Neural progenitor cell (in vitro differentiated cells): ENCODE measurements around the gene GJA8. TPM values are rescaled to one million over a fixed set of nuclear protein-coding genes. Genes with fewer than 3 reads are reported as not detected.
A peak's percentile ranks its signal among the peaks of the same experiment; 100 is the strongest.

Source experiments
- DNase-seq: peaks from one replicate; pipeline ENCODE4 v3.0.0-alpha.2; 2016; ENCODE audit warnings: low spot score
- H2AFZ ChIP-seq: fragments of 200-600 bp; sonication (generic); replicated peaks from 2 replicates; pipeline ENCODE4 v1.6.1; 2016; ENCODE audit warnings: antibody characterized with exemption
- H3F3A ChIP-seq: fragments of 200-600 bp; sonication (generic); 2 replicates; pipeline ENCODE4 v1.6.1; 2016; ENCODE audit warnings: antibody characterized with exemption, low read depth
- H3K27ac ChIP-seq: fragments of 200-600 bp; sonication (generic); 2 replicates; pipeline ENCODE4 v1.5.1; 2016; ENCODE audit warnings: mild to moderate bottlenecking
- H3K27me3 ChIP-seq: fragments of 200-600 bp; sonication (generic); 2 replicates; pipeline ENCODE4 v1.6.1; 2016; ENCODE audit warnings: mild to moderate bottlenecking, moderate library complexity
- H3K36me3 ChIP-seq: fragments of 200-600 bp; sonication (generic); 2 replicates; pipeline ENCODE4 v1.5.1; 2016
- H3K4me1 ChIP-seq: fragments of 200-600 bp; sonication (generic); 2 replicates; pipeline ENCODE4 v1.6.1; 2016; ENCODE audit warnings: mixed run types
- H3K4me2 ChIP-seq: fragments of 200-600 bp; sonication (generic); 2 replicates; pipeline ENCODE4 v1.6.1; 2016
- H3K4me3 ChIP-seq: fragments of 200-600 bp; sonication (generic); 2 replicates; pipeline ENCODE4 v1.5.1; 2016
- H3K79me2 ChIP-seq: fragments of 200-600 bp; sonication (generic); 2 replicates; pipeline ENCODE4 v1.6.1; 2016; ENCODE audit warnings: low read depth
- H3K9ac ChIP-seq: fragments of 200-600 bp; sonication (generic); 2 replicates; pipeline ENCODE4 v1.6.1; 2016
- H3K9me3 ChIP-seq: fragments of 200-600 bp; sonication (generic); 2 replicates; pipeline ENCODE4 v1.5.1; 2016; ENCODE audit warnings: low read depth
- H4K20me1 ChIP-seq: fragments of 200-600 bp; sonication (generic); 2 replicates; pipeline ENCODE4 v1.6.1; 2016; ENCODE audit warnings: low read depth
- H3K27ac Mint-ChIP-seq: 3 replicates; pipeline ENCODE4 v1.8.0; 2021; ENCODE audit warnings: mixed read lengths
- H3K27me3 Mint-ChIP-seq: 2 replicates; pipeline ENCODE4 v1.8.0; 2022; ENCODE audit warnings: low read depth, mild to moderate bottlenecking, inconsistent platforms, moderate library complexity, mixed read lengths; ENCODE audit not compliant: insufficient read depth
- H3K36me3 Mint-ChIP-seq: 3 replicates; pipeline ENCODE4 v1.8.0; 2021; ENCODE audit warnings: mixed read lengths
- H3K4me1 Mint-ChIP-seq: 3 replicates; pipeline ENCODE4 v1.8.0; 2021; ENCODE audit warnings: mixed read lengths
- H3K4me3 Mint-ChIP-seq: 3 replicates; pipeline ENCODE4 v1.8.0; 2021; ENCODE audit warnings: mild to moderate bottlenecking, moderate library complexity, mixed read lengths
- H3K9me3 Mint-ChIP-seq: 3 replicates; pipeline ENCODE4 v1.8.0; 2020; ENCODE audit warnings: mixed read lengths
- CTCF ChIP-seq: fragments of 200-600 bp; sonication (generic); IDR thresholded peaks from 2 replicates; pipeline ENCODE4 v1.5.1; 2017; ENCODE audit warnings: antibody characterized with exemption, mild to moderate bottlenecking
- EZH2 ChIP-seq: fragments of 200-600 bp; sonication (generic); IDR thresholded peaks from 2 replicates; pipeline ENCODE4 v1.6.1; 2017; ENCODE audit warnings: antibody characterized with exemption, mild to moderate bottlenecking, moderate library complexity
- EZH2phosphoT487 ChIP-seq: fragments of 200-600 bp; sonication (generic); IDR thresholded peaks from 2 replicates; pipeline ENCODE4 v1.6.1; 2017; ENCODE audit warnings: antibody characterized with exemption
- total RNA-seq: library from RNA; depleted of rRNA; stranded (reverse); fragments of >200 nt; gene quantifications from 2 replicates; pipeline ENCODE4 v1.2.3, GENCODE V29; 2015; ENCODE audit warnings: low replicate concordance

The GJA8 gene
- total RNA-seq, 1 donor from 2014 or later: not detected

- peaks cover 11% of the 10 kb centered on the region for H3K27me3 Mint-ChIP-seq
- no peak overlapping the region for H2AFZ ChIP-seq
Observed at GRCh38 chr1:147892731-147893214, 9.8 kb upstream of the GJA8 start.

DNA sequence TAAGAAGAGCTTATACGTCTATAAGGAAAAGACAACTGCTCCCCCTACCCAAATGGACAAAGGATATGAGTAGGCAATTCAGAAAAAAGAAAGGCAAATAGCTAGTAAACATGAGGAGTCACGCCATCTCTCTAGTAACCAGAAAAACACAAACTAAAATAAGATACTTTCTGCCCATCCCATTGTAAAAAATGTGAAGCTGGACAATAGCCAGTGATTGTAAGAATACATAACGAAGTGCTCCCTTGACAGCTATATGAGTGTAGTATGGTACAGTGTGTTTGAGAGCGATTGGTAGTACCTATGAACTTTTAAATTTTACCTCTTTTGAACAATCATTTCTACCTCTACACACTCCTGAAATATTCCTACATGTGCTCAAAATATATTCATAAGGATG is 7.5 kb upstream of the GJA8 start:
- peaks cover 52% of the 10 kb centered on the region for H3K4me1 Mint-ChIP-seq
- peaks cover 11% of the 10 kb centered on the region for H3K27me3 Mint-ChIP-seq
- peaks cover 15% of the 10 kb centered on the region for H3K4me1 ChIP-seq
- no peaks in the 10 kb centered on the region for H3K9me3 ChIP-seq
- no peak overlapping the region for H3K4me3 ChIP-seq
- H2AFZ ChIP-seq: no peak overlapping the region
- H4K20me1 ChIP-seq: peaks cover 10% of the 10 kb centered on the region
- no peak overlapping the region for H3K4me2 ChIP-seq
- no peaks in the 10 kb centered on the region for H3K36me3 ChIP-seq
- H3K79me2 ChIP-seq: no peaks in the 10 kb centered on the region
- no peak overlapping the region for H3K27ac Mint-ChIP-seq
- H3K36me3 Mint-ChIP-seq: no peaks in the 10 kb centered on the region
- TF ChIP-seq EZH2phosphoT487 (no peak), EZH2 (no peak), CTCF (no peak)
- H3K4me3 Mint-ChIP-seq: no peak overlapping the region
- no peaks in the 10 kb centered on the region for H3K9me3 Mint-ChIP-seq
- H3K9ac ChIP-seq: no peak overlapping the region
- no peak for DNase-seq
- H3F3A ChIP-seq: peaks cover 7% of the 10 kb centered on the region
- H3K27ac ChIP-seq: no peak overlapping the region
- H3K27me3 ChIP-seq: no peaks in the 10 kb centered on the region

More at GRCh38 chr1:147892731-147893214, 9.8 kb upstream of the GJA8 start:
- H3K4me3 ChIP-seq: no peak overlapping the region
- H3K9me3 Mint-ChIP-seq: no peaks in the 10 kb centered on the region
- no peak overlapping the region for H3K4me2 ChIP-seq
- H3K27me3 ChIP-seq: no peaks in the 10 kb centered on the region
- DNase-seq: peak; percentile 63
- no peaks in the 10 kb centered on the region for H3K9me3 ChIP-seq
- no peaks in the 10 kb centered on the region for H3K79me2 ChIP-seq
- no peak overlapping the region for H3K4me3 Mint-ChIP-seq
- H3K36me3 Mint-ChIP-seq: no peaks in the 10 kb centered on the region
- TF ChIP-seq CTCF (peak; percentile 97), EZH2phosphoT487 (no peak)
- H3K27ac ChIP-seq: no peak overlapping the region
- H3K9ac ChIP-seq: no peak overlapping the region
- peaks cover 48% of the 10 kb centered on the region for H3K4me1 Mint-ChIP-seq
- H3F3A ChIP-seq: peaks cover 7% of the 10 kb centered on the region
- peaks cover 10% of the 10 kb centered on the region for H4K20me1 ChIP-seq
- no peaks in the 10 kb centered on the region for H3K36me3 ChIP-seq
- H3K27ac Mint-ChIP-seq: peak overlapping the region; percentile 11
- H3K4me1 ChIP-seq: peaks cover 15% of the 10 kb centered on the region

DNA sequence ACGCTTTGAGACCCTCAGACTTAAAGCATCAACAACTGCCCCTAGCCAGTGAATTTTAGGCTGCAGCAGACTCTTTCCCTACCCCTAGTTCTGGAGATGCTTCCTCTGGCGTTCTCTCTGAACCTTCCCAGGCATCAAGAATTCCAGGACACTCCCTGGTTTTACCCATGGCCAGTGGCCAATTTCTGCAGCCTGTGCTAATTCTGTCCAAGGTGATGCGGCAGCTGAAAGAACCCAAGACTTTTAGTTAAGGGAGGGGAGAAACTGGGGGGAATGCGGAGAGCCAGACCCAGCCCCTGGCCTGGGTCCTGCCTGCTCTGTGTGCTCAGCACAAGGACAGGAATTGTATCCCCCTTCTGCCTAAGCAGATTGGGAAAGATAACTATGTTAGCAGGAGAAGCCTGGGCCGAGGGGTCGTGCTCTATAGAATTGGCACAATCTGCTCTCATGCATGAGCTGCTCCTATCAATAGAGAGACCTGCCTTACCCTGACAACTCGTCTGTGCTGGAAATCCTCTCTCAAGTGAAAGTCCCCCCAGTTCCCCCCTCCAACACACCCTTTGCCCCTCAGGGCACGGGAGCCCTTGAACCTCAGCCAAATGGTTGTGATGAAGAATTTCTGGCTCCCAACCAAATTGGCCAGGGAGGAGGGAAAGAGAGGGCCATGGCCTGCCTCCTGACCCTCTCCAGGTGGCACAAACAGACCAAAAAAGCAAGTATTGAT is 5.4 kb upstream of the GJA8 start:
- no peak overlapping the region for H3K27ac ChIP-seq
- no peaks in the 10 kb centered on the region for H3K9me3 ChIP-seq
- H4K20me1 ChIP-seq: peaks cover 10% of the 10 kb centered on the region
- Mint-ChIP-seq H3K9me3 (no peaks in the 10 kb centered on the region), H3K4me3 (no peak overlapping the region), H3K36me3 (no peaks in the 10 kb centered on the region), H3K27ac (peak overlapping the region; percentile 64), H3K4me1 (peaks cover 45% of the 10 kb centered on the region), H3K27me3 (peaks cover 8% of the 10 kb centered on the region)
- no peak overlapping the region for H3K4me3 ChIP-seq
- H3K27me3 ChIP-seq: no peaks in the 10 kb centered on the region
- TF ChIP-seq EZH2: no peak
- TF ChIP-seq EZH2phosphoT487: no peak
- TF ChIP-seq CTCF: no peak
- peaks cover 15% of the 10 kb centered on the region for H3K4me1 ChIP-seq
- no peaks in the 10 kb centered on the region for H3K79me2 ChIP-seq
- H3F3A ChIP-seq: peaks cover 7% of the 10 kb centered on the region
- no peak overlapping the region for H3K9ac ChIP-seq
- DNase-seq: peak; percentile 87
- H3K36me3 ChIP-seq: no peaks in the 10 kb centered on the region
- H2AFZ ChIP-seq: no peak overlapping the region
- peak overlapping the region; percentile 25 for H3K4me2 ChIP-seq
